ENCODE data around the gene NDC1.
"Not testable (repeated sequence)": the region's sequence is repeated elsewhere in the genome, so short reads cannot be mapped to it uniquely, and the experiment has no call there.

The NDC1 gene

DNA sequence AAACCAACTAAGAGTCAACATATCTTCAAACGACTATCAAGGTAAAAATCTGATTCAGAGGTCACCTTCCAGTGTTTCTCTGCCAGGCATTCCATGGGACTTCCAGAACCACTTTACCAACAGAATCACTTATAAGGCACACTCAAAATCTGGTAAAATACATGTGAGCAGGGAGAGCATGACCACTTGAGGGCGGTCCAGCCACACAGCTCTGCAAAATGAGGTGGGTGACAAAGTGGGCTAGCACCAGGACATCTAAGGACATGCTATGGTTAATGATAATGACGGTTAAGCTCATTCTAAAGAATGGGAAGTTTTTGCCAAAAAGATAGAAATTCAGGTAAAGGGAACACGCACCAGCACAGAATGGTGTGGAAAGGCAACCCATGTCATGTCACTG is 74.6 kb downstream of the NDC1 start:
- peaks cover 28% of the 10 kb centered on the region for H3K4me1 ChIP-seq (ENCODE audit: low read depth, poor library complexity, severe bottlenecking)
- no peak overlapping the region for H3K9ac ChIP-seq
- H3K4me3 ChIP-seq (IDR thresholded peaks at IDR 0.05; ENCODE audit: insufficient read depth, low read depth, low read length): no peak overlapping the region
- TF ChIP-seq, protein P1, sequence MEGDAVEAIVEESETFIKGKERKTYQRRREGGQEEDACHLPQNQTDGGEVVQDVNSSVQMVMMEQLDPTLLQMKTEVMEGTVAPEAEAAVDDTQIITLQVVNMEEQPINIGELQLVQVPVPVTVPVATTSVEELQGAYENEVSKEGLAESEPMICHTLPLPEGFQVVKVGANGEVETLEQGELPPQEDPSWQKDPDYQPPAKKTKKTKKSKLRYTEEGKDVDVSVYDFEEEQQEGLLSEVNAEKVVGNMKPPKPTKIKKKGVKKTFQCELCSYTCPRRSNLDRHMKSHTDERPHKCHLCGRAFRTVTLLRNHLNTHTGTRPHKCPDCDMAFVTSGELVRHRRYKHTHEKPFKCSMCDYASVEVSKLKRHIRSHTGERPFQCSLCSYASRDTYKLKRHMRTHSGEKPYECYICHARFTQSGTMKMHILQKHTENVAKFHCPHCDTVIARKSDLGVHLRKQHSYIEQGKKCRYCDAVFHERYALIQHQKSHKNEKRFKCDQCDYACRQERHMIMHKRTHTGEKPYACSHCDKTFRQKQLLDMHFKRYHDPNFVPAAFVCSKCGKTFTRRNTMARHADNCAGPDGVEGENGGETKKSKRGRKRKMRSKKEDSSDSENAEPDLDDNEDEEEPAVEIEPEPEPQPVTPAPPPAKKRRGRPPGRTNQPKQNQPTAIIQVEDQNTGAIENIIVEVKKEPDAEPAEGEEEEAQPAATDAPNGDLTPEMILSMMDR (conservative IDR thresholded peaks at IDR 0.05; ENCODE audit: low read depth, low read length): no peak
- no peak overlapping the region for H3K4me2 ChIP-seq
- H3K79me2 ChIP-seq (ENCODE audit: insufficient read depth, low read depth): no peaks in the 10 kb centered on the region
- no peak overlapping the region for H2AFZ ChIP-seq (ENCODE audit: low read depth)
- no peaks in the 10 kb centered on the region for H3K27me3 ChIP-seq (ENCODE audit: insufficient read depth, low read depth)
- H3K36me3 ChIP-seq (ENCODE audit: insufficient read depth): no peaks in the 10 kb centered on the region
- no peaks in the 10 kb centered on the region for H4K20me1 ChIP-seq (ENCODE audit: insufficient read depth)
- H3K27ac ChIP-seq: no peak overlapping the region

DNA sequence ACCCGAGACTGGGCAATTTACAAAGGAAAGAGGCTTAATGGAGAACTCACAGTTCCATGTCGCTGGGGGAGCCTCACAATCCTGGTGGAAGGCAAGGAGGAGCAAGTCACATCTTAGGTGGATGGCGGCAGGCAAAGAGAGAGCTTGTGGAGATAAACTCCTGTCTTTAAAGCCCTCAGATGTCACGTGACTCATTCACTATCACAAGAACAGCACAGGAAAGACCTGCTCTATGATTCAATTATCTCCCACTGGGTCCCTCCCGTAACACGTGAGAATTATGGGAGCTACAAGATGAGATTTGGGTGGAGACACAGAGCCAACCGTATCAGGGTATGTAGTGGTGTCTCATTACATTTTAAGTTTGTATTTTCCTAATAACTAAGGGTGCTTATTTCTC is 77.6 kb downstream of the NDC1 start:
- not testable (repeated sequence) for H3K27me3 ChIP-seq (ENCODE audit: insufficient read depth, low read depth); H2AFZ ChIP-seq (ENCODE audit: low read depth); H3K9ac ChIP-seq; H4K20me1 ChIP-seq (ENCODE audit: insufficient read depth); H3K4me3 ChIP-seq (IDR thresholded peaks at IDR 0.05; ENCODE audit: insufficient read depth, low read depth, low read length); H3K79me2 ChIP-seq (ENCODE audit: insufficient read depth, low read depth); H3K4me1 ChIP-seq (ENCODE audit: low read depth, poor library complexity, severe bottlenecking); H3K36me3 ChIP-seq (ENCODE audit: insufficient read depth); H3K27ac ChIP-seq; H3K4me2 ChIP-seq

DNA sequence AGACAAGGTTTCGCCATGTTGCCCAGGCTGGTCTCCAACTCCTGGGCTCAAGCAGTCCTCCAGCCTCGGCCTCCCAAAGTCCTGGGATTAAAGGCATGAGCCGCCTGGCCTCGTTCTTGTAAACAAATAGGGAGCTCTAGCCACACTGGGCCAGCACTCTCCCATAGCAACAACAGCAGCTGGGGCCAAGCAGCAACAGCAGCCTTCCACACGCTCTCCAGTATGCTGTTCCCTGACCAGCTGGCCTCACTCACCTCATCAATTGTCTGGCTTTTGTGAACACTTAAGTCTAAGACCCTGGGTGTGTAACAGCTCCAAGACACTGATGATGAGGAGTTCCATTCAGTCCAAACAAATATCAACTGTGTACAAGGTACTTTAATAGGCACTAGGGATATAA is 82.2 kb downstream of the NDC1 start:
- H3K79me2 ChIP-seq (ENCODE audit: insufficient read depth, low read depth): no peaks in the 10 kb centered on the region
- H3K36me3 ChIP-seq (ENCODE audit: insufficient read depth): no peaks in the 10 kb centered on the region
- H3K9ac ChIP-seq: no peak overlapping the region
- no peak overlapping the region for H3K27ac ChIP-seq
- H3K4me1 ChIP-seq (ENCODE audit: low read depth, poor library complexity, severe bottlenecking): no peaks in the 10 kb centered on the region
- no peaks in the 10 kb centered on the region for H3K27me3 ChIP-seq (ENCODE audit: insufficient read depth, low read depth)
- no peaks in the 10 kb centered on the region for H4K20me1 ChIP-seq (ENCODE audit: insufficient read depth)
- no peak overlapping the region for H3K4me3 ChIP-seq (IDR thresholded peaks at IDR 0.05; ENCODE audit: insufficient read depth, low read depth, low read length)
- H2AFZ ChIP-seq (ENCODE audit: low read depth): no peak overlapping the region
- H3K4me2 ChIP-seq: no peak overlapping the region
- TF ChIP-seq, protein P1 (conservative IDR thresholded peaks at IDR 0.05; ENCODE audit: low read depth, low read length): no peak

DNA sequence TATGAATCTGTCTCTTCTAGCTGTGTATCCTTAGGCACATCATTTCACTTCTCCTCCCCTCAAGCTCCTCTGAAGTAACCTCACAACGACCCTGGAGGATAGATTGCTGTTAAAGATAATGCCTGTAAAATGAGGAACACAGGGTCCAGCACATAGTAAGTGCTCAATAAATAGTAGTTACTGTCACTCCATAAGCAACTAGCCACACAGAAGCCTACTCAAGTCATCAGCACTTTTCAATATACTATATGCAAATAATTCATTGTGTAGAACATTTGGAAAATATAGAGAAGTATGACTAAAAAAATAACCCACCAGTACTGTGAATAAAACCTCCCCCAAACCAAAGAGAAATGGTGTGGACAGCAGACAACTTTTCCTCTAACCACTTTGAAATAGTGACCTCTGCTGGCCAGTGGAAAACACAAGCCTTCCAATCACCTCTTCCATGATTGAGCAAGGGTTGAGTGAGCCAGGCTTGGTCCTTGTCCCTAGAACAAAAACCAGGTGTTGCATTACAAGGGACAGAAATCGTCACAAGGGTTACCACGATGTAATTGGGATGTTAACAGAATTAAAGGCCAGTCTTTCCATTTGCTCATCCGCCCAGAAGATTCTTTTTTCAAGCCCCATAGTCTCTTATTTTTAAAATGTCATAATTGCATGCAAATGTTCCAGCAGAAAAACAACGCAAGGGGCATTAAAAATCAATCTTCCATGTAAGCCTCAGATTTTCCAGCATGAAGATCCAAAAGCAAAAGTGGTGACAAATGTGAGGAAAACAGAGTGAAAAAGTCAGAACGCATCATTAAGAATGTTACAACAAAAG is 83.4 kb downstream of the NDC1 start:
- no peaks in the 10 kb centered on the region for H3K36me3 ChIP-seq (ENCODE audit: insufficient read depth)
- no peak overlapping the region for H3K27ac ChIP-seq
- no peak overlapping the region for H3K4me3 ChIP-seq (IDR thresholded peaks at IDR 0.05; ENCODE audit: insufficient read depth, low read depth, low read length)
- no peak overlapping the region for H3K9ac ChIP-seq
- no peaks in the 10 kb centered on the region for H4K20me1 ChIP-seq (ENCODE audit: insufficient read depth)
- H3K4me1 ChIP-seq (ENCODE audit: low read depth, poor library complexity, severe bottlenecking): no peaks in the 10 kb centered on the region
- no peaks in the 10 kb centered on the region for H3K79me2 ChIP-seq (ENCODE audit: insufficient read depth, low read depth)
- H3K4me2 ChIP-seq: no peak overlapping the region
- H3K27me3 ChIP-seq (ENCODE audit: insufficient read depth, low read depth): no peaks in the 10 kb centered on the region
- H2AFZ ChIP-seq (ENCODE audit: low read depth): no peak overlapping the region
- TF ChIP-seq, protein P1 (conservative IDR thresholded peaks at IDR 0.05; ENCODE audit: low read depth, low read length): peak; percentile 93

DNA sequence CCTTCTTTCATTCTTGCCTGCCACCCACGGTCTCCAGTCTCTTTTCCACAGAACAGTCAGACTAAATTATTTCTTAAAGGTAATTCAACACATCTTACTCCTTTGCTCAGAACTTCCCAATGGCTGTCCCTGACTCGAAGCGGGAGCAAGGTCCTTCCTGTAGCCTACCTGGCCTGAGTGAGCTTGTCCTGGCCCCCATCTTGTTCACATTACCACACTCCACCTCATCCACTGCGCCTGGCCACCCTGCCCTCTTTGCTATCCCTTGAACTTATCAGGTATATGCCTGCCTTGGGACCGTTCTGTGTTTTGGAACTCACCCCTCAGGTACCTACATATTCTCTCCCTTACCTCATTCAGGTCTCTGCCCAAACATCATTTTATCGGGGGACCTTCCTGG is 85.8 kb downstream of the NDC1 start:
- H3K27me3 ChIP-seq (ENCODE audit: insufficient read depth, low read depth): no peaks in the 10 kb centered on the region
- no peak overlapping the region for H3K4me2 ChIP-seq
- H3K9ac ChIP-seq: no peak overlapping the region
- no peaks in the 10 kb centered on the region for H3K36me3 ChIP-seq (ENCODE audit: insufficient read depth)
- no peak overlapping the region for H3K4me3 ChIP-seq (IDR thresholded peaks at IDR 0.05; ENCODE audit: insufficient read depth, low read depth, low read length)
- no peaks in the 10 kb centered on the region for H3K79me2 ChIP-seq (ENCODE audit: insufficient read depth, low read depth)
- no peak overlapping the region for H3K27ac ChIP-seq
- no peaks in the 10 kb centered on the region for H4K20me1 ChIP-seq (ENCODE audit: insufficient read depth)
- no peak overlapping the region for H2AFZ ChIP-seq (ENCODE audit: low read depth)
- TF ChIP-seq, protein P1 (conservative IDR thresholded peaks at IDR 0.05; ENCODE audit: low read depth, low read length): no peak
- no peaks in the 10 kb centered on the region for H3K4me1 ChIP-seq (ENCODE audit: low read depth, poor library complexity, severe bottlenecking)

Measured in KMS-11 (cell line).